ENCODE data around the gene SOX6.

Gene SOX6

DNA sequence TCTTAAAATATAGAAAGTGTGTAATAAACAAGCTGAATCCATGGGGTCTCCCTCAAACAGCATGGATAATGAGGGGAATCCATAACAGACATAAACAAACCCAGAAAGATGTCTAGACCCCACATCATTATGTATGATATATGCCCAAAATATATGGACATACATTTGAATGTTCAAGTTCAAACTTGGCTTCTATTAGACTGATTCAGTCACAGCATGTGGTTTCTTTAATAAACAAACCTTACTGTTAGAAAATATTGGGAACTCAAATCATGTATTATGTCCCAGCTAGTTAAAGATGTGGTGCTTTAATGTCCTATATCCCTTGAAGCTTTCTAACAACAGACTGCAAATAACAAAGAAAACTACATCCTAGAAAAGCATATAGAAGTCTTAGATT lies 228.6 kb downstream of the SOX6 start:
- H3K9ac ChIP-seq: no peak overlapping the region
- TF ChIP-seq, protein P1, sequence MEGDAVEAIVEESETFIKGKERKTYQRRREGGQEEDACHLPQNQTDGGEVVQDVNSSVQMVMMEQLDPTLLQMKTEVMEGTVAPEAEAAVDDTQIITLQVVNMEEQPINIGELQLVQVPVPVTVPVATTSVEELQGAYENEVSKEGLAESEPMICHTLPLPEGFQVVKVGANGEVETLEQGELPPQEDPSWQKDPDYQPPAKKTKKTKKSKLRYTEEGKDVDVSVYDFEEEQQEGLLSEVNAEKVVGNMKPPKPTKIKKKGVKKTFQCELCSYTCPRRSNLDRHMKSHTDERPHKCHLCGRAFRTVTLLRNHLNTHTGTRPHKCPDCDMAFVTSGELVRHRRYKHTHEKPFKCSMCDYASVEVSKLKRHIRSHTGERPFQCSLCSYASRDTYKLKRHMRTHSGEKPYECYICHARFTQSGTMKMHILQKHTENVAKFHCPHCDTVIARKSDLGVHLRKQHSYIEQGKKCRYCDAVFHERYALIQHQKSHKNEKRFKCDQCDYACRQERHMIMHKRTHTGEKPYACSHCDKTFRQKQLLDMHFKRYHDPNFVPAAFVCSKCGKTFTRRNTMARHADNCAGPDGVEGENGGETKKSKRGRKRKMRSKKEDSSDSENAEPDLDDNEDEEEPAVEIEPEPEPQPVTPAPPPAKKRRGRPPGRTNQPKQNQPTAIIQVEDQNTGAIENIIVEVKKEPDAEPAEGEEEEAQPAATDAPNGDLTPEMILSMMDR (IDR thresholded peaks at IDR 0.05): no peak
- no peaks in the 10 kb centered on the region for H3K36me3 ChIP-seq (ENCODE audit: control insufficient read depth, insufficient read depth, low read length)
- H3K27me3 ChIP-seq (ENCODE audit: control insufficient read depth, insufficient read depth, low read length): no peaks in the 10 kb centered on the region
- H3K9me3 ChIP-seq (ENCODE audit: control insufficient read depth, low read length): no peaks in the 10 kb centered on the region
- H3K4me2 ChIP-seq (ENCODE audit: low read length): no peak overlapping the region
- no peak overlapping the region for H3K4me3 ChIP-seq (ENCODE audit: low read depth, low read length)
- no peaks in the 10 kb centered on the region for H3K4me1 ChIP-seq
- H2AFZ ChIP-seq: no peak overlapping the region
- no peak overlapping the region for H3K27ac ChIP-seq
- H3K79me2 ChIP-seq: no peaks in the 10 kb centered on the region

- Histone ChIP-seq H3K9ac (no peak overlapping the region), H3K27me3 (ENCODE audit: control insufficient read depth, insufficient read depth, low read length) (no peaks in the 10 kb centered on the region), H3K79me2 (no peaks in the 10 kb centered on the region), H3K27ac (no peak overlapping the region), H3K9me3 (ENCODE audit: control insufficient read depth, low read length) (no peaks in the 10 kb centered on the region), H3K4me3 (ENCODE audit: low read depth, low read length) (no peak overlapping the region), H2AFZ (no peak overlapping the region), H3K4me1 (no peaks in the 10 kb centered on the region), H3K4me2 (ENCODE audit: low read length) (no peak overlapping the region), H3K36me3 (ENCODE audit: control insufficient read depth, insufficient read depth, low read length) (no peaks in the 10 kb centered on the region)
- TF ChIP-seq, protein P1 (IDR thresholded peaks at IDR 0.05): no peak
Measured at GRCh38 chr11:16126362-16126761, 230.0 kb downstream of the SOX6 start.

- Histone ChIP-seq H3K27ac (no peak overlapping the region), H3K27me3 (ENCODE audit: control insufficient read depth, insufficient read depth, low read length) (no peaks in the 10 kb centered on the region), H3K79me2 (no peaks in the 10 kb centered on the region), H3K9ac (no peak overlapping the region), H3K36me3 (ENCODE audit: control insufficient read depth, insufficient read depth, low read length) (no peaks in the 10 kb centered on the region), H3K4me3 (ENCODE audit: low read depth, low read length) (no peak overlapping the region), H3K4me1 (no peaks in the 10 kb centered on the region), H3K4me2 (ENCODE audit: low read length) (no peak overlapping the region), H3K9me3 (ENCODE audit: control insufficient read depth, low read length) (no peaks in the 10 kb centered on the region), H2AFZ (no peak overlapping the region)
- TF ChIP-seq, protein P1 (IDR thresholded peaks at IDR 0.05): no peak
Measured at GRCh38 chr11:16125796-16126195, 230.6 kb downstream of the SOX6 start.

DNA sequence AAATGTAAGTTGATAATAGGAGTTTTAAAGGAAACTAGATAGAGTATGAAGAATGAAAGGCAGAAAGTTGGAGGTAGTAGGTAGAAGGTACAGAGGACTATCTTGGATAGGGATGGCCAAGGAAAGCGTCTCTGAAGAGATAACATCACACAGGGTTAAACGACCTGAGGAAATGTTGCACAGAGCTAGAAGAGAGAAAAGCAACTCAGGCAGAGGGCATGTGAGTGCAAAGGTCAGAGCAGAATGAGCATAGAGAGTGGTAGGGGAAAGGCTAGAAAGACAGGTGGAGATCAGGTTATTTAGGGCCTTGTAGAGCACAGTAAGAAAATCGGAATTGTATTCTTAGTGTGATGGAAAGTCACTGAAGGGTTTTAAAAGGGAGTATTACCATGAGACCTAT lies 232.0 kb downstream of the SOX6 start:
- TF ChIP-seq, protein P1 (IDR thresholded peaks at IDR 0.05): no peak
- no peak overlapping the region for H3K27ac ChIP-seq
- no peaks in the 10 kb centered on the region for H3K36me3 ChIP-seq (ENCODE audit: control insufficient read depth, insufficient read depth, low read length)
- no peaks in the 10 kb centered on the region for H3K27me3 ChIP-seq (ENCODE audit: control insufficient read depth, insufficient read depth, low read length)
- no peaks in the 10 kb centered on the region for H3K79me2 ChIP-seq
- no peaks in the 10 kb centered on the region for H3K4me1 ChIP-seq
- no peaks in the 10 kb centered on the region for H3K9me3 ChIP-seq (ENCODE audit: control insufficient read depth, low read length)
- no peak overlapping the region for H3K4me2 ChIP-seq (ENCODE audit: low read length)
- H3K9ac ChIP-seq: no peak overlapping the region
- H3K4me3 ChIP-seq (ENCODE audit: low read depth, low read length): no peak overlapping the region
- no peak overlapping the region for H2AFZ ChIP-seq

- Histone ChIP-seq H3K36me3 (ENCODE audit: control insufficient read depth, insufficient read depth, low read length) (no peaks in the 10 kb centered on the region), H3K9ac (no peak overlapping the region), H3K27ac (no peak overlapping the region), H3K4me3 (ENCODE audit: low read depth, low read length) (no peak overlapping the region), H3K4me2 (ENCODE audit: low read length) (no peak overlapping the region), H3K27me3 (ENCODE audit: control insufficient read depth, insufficient read depth, low read length) (no peaks in the 10 kb centered on the region), H3K79me2 (no peaks in the 10 kb centered on the region), H2AFZ (no peak overlapping the region), H3K4me1 (no peaks in the 10 kb centered on the region), H3K9me3 (ENCODE audit: control insufficient read depth, low read length) (no peaks in the 10 kb centered on the region)
- TF ChIP-seq, protein P1 (IDR thresholded peaks at IDR 0.05): no peak
Measured at GRCh38 chr11:16121853-16122252, 234.5 kb downstream of the SOX6 start.

Data from parathyroid adenoma (tissue), 2 donors.